SKM-1 (cell line): ENCODE results near the gene MACROD2.

Source experiments
- DNase-seq: peaks from one replicate; lab custom pipeline; 2025; ENCODE audit not compliant: unreplicated experiment; lab: John Stamatoyannopoulos, UW

MACROD2 gene

GRCh38 chr20:14790190-14790589 lies 794.9 kb downstream of the MACROD2 start:
- no peak for DNase-seq

- DNase-seq: no peak
Observed at GRCh38 chr20:14790771-14791620, 795.7 kb downstream of the MACROD2 start.

- DNase-seq: no peak
Observed at GRCh38 chr20:14792915-14793314, 797.6 kb downstream of the MACROD2 start.

- DNase-seq: no peak
Observed at GRCh38 chr20:14799545-14800216, 804.4 kb downstream of the MACROD2 start.

GRCh38 chr20:14800707-14801425 lies 805.5 kb downstream of the MACROD2 start:
- DNase-seq: no peak

GRCh38 chr20:14801591-14802325 lies 806.4 kb downstream of the MACROD2 start:
- DNase-seq: no peak

GRCh38 chr20:14807224-14807623 lies 811.9 kb downstream of the MACROD2 start:
- no peak for DNase-seq

- DNase-seq: no peak
Observed at GRCh38 chr20:14815340-14815739, 820.0 kb downstream of the MACROD2 start.

- DNase-seq: no peak
Observed at GRCh38 chr20:14816471-14816870, 821.2 kb downstream of the MACROD2 start.

- no peak for DNase-seq
Observed at GRCh38 chr20:14817101-14817500, 821.8 kb downstream of the MACROD2 start.

GRCh38 chr20:14820771-14821170 lies 825.5 kb downstream of the MACROD2 start:
- DNase-seq: no peak

GRCh38 chr20:14821251-14821650 lies 825.9 kb downstream of the MACROD2 start:
- DNase-seq: no peak

GRCh38 chr20:14824996-14825395 lies 829.7 kb downstream of the MACROD2 start:
- no peak for DNase-seq

GRCh38 chr20:14826543-14827313 lies 831.4 kb downstream of the MACROD2 start:
- no peak for DNase-seq

GRCh38 chr20:14828459-14828858 lies 833.1 kb downstream of the MACROD2 start:
- no peak for DNase-seq

GRCh38 chr20:14829906-14830305 lies 834.6 kb downstream of the MACROD2 start:
- DNase-seq: no peak

- DNase-seq: no peak
Observed at GRCh38 chr20:14830466-14830865, 835.1 kb downstream of the MACROD2 start.

- no peak for DNase-seq
Observed at GRCh38 chr20:14830899-14831298, 835.6 kb downstream of the MACROD2 start.

- no peak for DNase-seq
Observed at GRCh38 chr20:14832630-14833029, 837.3 kb downstream of the MACROD2 start.
